HepG2 (cell line): ENCODE results near the gene POLR3E. TPM values are rescaled to one million over a fixed set of nuclear protein-coding genes. Genes with fewer than 3 reads are reported as not detected.

ENCODE experiments used
- FOXK1 ChIP-seq: sonication (generic); formaldehyde crosslinking; IDR thresholded peaks from 2 replicates; pipeline ENCODE4 v1.4.0; 2020; ENCODE audit warnings: low read depth, missing genetic modification reagents, borderline replicate concordance
- GLI4 ChIP-seq: sonication (generic); formaldehyde crosslinking; IDR thresholded peaks from 2 replicates; pipeline ENCODE4 v1.5.1; 2020; ENCODE audit warnings: missing genetic modification reagents, mild to moderate bottlenecking, moderate library complexity, borderline replicate concordance
- JUN ChIP-seq: sonication (generic); formaldehyde crosslinking; IDR thresholded peaks from 2 replicates; pipeline ENCODE4 v1.4.0; 2020; ENCODE audit warnings: mild to moderate bottlenecking, missing genetic modification reagents
- MED1 ChIP-seq: sonication (generic); formaldehyde crosslinking; IDR thresholded peaks from 2 replicates; pipeline ENCODE4 v1.4.0; 2020; ENCODE audit warnings: missing genetic modification reagents
- NFIC ChIP-seq: IDR thresholded peaks from 2 replicates; pipeline ENCODE4 v1.6.1; 2012; ENCODE audit warnings: mild to moderate bottlenecking, low read length, inconsistent platforms
- POLR2G ChIP-seq: fragments of 200-400 bp; formaldehyde crosslinking; IDR thresholded peaks from 2 replicates; pipeline ENCODE4 v1.6.1; 2018; ENCODE audit warnings: mild to moderate bottlenecking, low read depth, low read length, moderate library complexity
- PTBP1 ChIP-seq: fragments of 200-400 bp; formaldehyde crosslinking; IDR thresholded peaks from 2 replicates; pipeline ENCODE4 v1.6.1; 2018; ENCODE audit warnings: low read length, low read depth; ENCODE audit not compliant: poor library complexity, severe bottlenecking
- RBM22 ChIP-seq: fragments of 200-400 bp; formaldehyde crosslinking; optimal IDR thresholded peaks from 2 replicates; pipeline ENCODE3; 2017; ENCODE audit warnings: mild to moderate bottlenecking, low read length, moderate library complexity
- RFXANK ChIP-seq: IDR thresholded peaks from 2 replicates; pipeline ENCODE4 v1.6.1; 2016
- SMARCC2 ChIP-seq: fragments of 450-650 bp; IDR thresholded peaks from 2 replicates; pipeline ENCODE4 v1.6.1; 2017; ENCODE audit warnings: antibody characterized with exemption, mild to moderate bottlenecking
- SSRP1 ChIP-seq: IDR thresholded peaks from 2 replicates; pipeline ENCODE4 v1.6.1; 2016; ENCODE audit warnings: control low read depth
- ZBTB44 ChIP-seq: sonication (generic); formaldehyde crosslinking; IDR thresholded peaks from 2 replicates; pipeline ENCODE4 v1.4.0; 2020; ENCODE audit warnings: missing genetic modification reagents
- ZMAT5 ChIP-seq: sonication (generic); formaldehyde crosslinking; IDR thresholded peaks from 2 replicates; pipeline ENCODE4 v1.5.0; 2020; ENCODE audit warnings: mild to moderate bottlenecking, low read depth, missing genetic modification reagents, borderline replicate concordance
- ZNF468 ChIP-seq: sonication (generic); formaldehyde crosslinking; IDR thresholded peaks from 2 replicates; pipeline ENCODE4 v1.8.0; 2022; ENCODE audit warnings: mild to moderate bottlenecking, moderate library complexity, missing genetic modification reagents
- ZNF570 ChIP-seq: sonication (generic); formaldehyde crosslinking; IDR thresholded peaks from 2 replicates; pipeline ENCODE4 v1.4.0; 2020; ENCODE audit warnings: mild to moderate bottlenecking, missing genetic modification reagents, borderline replicate concordance
- ZNF580 ChIP-seq: IDR thresholded peaks from 2 replicates; pipeline ENCODE4 v1.6.1; 2016; ENCODE audit warnings: low read depth, borderline replicate concordance
- ZNF687 ChIP-seq: sonication (generic); formaldehyde crosslinking; IDR thresholded peaks from 2 replicates; pipeline ENCODE4 v1.5.1; 2020; ENCODE audit warnings: mild to moderate bottlenecking, missing genetic modification reagents, moderate library complexity
- ZNF780A ChIP-seq: sonication (generic); formaldehyde crosslinking; IDR thresholded peaks from 2 replicates; pipeline ENCODE4 v1.8.0; 2022; ENCODE audit warnings: mild to moderate bottlenecking, missing genetic modification reagents, moderate library complexity
- ZNF878 ChIP-seq: sonication (generic); formaldehyde crosslinking; IDR thresholded peaks from 2 replicates; pipeline ENCODE4 v1.8.1; 2023; ENCODE audit warnings: mild to moderate bottlenecking, missing genetic modification reagents, moderate library complexity
- ZSCAN20 ChIP-seq: sonication (generic); formaldehyde crosslinking; IDR thresholded peaks from 2 replicates; pipeline ENCODE4 v1.4.0; 2020; ENCODE audit warnings: missing genetic modification reagents, mild to moderate bottlenecking, borderline replicate concordance
- polyA plus RNA-seq, 8 experiments: library from polyadenylated mRNA; depleted of rRNA in 3 of 8; stranded (reverse) in 7 of 8; unstranded in 1 of 8; fragments of >200 nt; fragmentation: Illumina TruSeq in 4 of 8; extraction: Trizol in 4 of 8; gene quantifications; 2 replicates each; pipeline versions ENCODE4 v1.2.1 to v1.2.3, GENCODE V29; 2011 to 2016; ENCODE audit warnings: low read depth in 4 of 8, missing spikeins in 1 of 8, mixed read lengths in 1 of 8; ENCODE audit not compliant: insufficient read depth in 1 of 8
- total RNA-seq, 5 experiments: library from RNA; depleted of rRNA; stranded (reverse); fragments of >200 nt; fragmentation: Illumina TruSeq; extraction: Trizol; gene quantifications; 2 replicates each; pipeline ENCODE4 v1.2.3, GENCODE V29; 2016; ENCODE audit warnings: low read depth in 1 of 5

Gene POLR3E
- total and polyA plus RNA-seq, 2 of the 13 experiments (the other 11 are each of a cell fraction or from before 2014, with no cell fraction given), result 135 to 262 TPM

GRCh38 chr16:22312897-22313781, 15.9 kb downstream of the POLR3E start (continued):
- TF ChIP-seq ZBTB44 (CRISPR knock-in tag), result no peak
- no peak for TF ChIP-seq ZNF570 (CRISPR knock-in tag)
- TF ChIP-seq RBM22, result peak; percentile 68
- no peak for TF ChIP-seq NFIC
- TF ChIP-seq ZNF468, result no peak
- TF ChIP-seq ZNF687 (CRISPR knock-in tag), result 0 out of 2 replicates have a peak, but pooled peaks have one; percentile 16
- TF ChIP-seq GLI4, result no peak
- TF ChIP-seq SSRP1 (CRISPR knock-in tag), result no peak
- no peak for TF ChIP-seq RFXANK (CRISPR knock-in tag)
- TF ChIP-seq ZNF878, result no peak
- no peak for TF ChIP-seq ZSCAN20 (CRISPR knock-in tag)
- TF ChIP-seq FOXK1, result no peak
- no peak for TF ChIP-seq MED1
- TF ChIP-seq ZNF780A (CRISPR knock-in tag), result no peak
- no peak for TF ChIP-seq ZMAT5
- TF ChIP-seq PTBP1, result no peak
- no peak for TF ChIP-seq SMARCC2
- TF ChIP-seq ZNF580, result no peak
- TF ChIP-seq JUN (CRISPR knock-in tag), result no peak
- peak; percentile 49; the same call in 1 of the 2 replicates for TF ChIP-seq POLR2G
